ENCODE data around the gene SERPINA4. TPM values are rescaled to one million over a fixed set of nuclear protein-coding genes. Genes with fewer than 3 reads are reported as not detected.

The SERPINA4 gene
- total and polyA plus RNA-seq, 9 of the 15 experiments (the other 6 are each of a cell fraction or from before 2014, with no cell fraction given): not detected

DNA sequence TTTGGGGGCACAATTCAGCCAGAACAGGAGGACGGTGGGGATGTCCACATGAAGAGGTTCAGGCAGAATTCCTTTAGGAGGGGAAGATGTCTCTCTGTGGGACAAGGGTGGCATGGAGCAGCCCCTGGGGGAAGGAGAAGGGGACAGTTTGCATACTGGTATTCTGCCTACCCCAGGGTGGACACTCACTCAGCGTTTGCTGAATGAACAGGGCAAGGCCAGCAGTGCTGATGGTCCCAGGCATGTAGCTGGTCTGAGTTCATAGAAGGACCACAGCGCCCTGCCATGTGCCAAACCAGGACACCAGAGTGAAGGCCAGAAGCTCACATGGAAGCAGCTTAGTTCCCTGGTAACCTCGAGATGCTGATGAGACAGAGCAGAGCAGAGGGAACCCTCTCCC is 25.4 kb downstream of the SERPINA4 start:
- H3K27me3 ChIP-seq (ENCODE audit: control insufficient read depth in 2 of 2, insufficient read depth in 2 of 2, low read length in 2 of 2): no peaks in the 10 kb centered on the region
- FAIRE-seq: no peak
- H3K9ac ChIP-seq (ENCODE audit: insufficient read depth in 1 of 2, low read depth in 2 of 2, low read length in 2 of 2): no peak overlapping the region
- no peak for ATAC-seq
- TF ChIP-seq, protein P1, sequence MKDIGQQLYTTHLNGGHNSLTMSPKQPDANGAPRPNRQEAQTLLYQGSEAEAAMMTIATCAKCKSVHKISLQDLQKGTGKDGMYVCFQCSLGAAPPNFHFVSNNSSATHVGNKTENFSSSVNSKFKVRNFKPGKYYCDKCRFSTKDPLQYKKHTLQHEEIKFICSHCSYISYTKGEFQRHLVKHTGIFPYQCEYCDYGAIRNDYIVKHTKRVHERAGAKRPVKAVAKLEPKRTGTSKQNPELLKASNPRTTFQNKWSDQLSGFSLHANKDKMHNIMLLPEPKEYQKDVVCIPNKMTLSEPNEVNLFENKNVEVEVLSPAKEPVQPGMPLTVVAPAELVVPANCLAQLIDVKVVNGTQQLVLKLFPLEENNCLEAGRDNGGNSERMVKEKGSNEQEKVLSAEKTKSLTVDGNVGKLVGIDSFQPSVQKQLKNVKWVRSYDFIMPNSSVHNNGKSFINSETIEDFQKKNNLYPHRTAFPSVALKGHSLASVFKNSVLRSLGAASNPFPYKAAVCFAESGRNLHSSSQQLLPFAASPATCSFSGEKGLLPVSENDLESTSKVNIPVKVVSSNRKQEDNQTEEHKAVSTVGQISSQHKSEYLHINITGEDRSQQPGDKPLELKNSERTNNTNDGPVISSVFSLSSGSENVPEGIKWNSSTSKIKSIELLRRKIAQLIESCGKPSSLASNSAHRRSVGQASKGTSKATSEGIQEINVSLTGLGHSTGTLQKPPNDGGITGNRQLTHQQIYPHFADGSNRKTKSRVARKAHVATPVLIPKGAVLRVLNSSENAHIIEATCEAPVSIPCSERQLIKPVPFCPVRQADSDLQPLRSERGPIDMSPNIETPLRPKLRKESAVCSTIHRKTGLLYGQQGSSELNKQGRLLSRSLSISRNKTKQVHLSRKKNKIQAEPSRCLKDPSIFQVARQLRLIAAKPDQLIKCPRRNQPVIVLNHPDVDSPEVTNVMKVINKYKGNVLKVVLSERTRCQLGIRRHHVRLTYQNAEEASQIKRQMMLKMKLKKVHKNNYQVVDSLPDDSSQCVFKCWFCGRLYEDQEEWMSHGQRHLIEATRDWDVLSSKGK (CRISPR knock-in tag; IDR thresholded peaks at IDR 0.05): no peak
- TF ChIP-seq NR2C1 (IDR thresholded peaks at IDR 0.05) (no peak), NR2C1 (tag; IDR thresholded peaks at IDR 0.05) (no peak), BCL6 (CRISPR knock-in tag; IDR thresholded peaks at IDR 0.05) (no peak), TRIM28 (IDR thresholded peaks at IDR 0.05) (no peak), GABPA (tag; conservative IDR thresholded peaks at IDR 0.05; ENCODE audit: low read depth) (no peak)
- TF ChIP-seq, protein P2, sequence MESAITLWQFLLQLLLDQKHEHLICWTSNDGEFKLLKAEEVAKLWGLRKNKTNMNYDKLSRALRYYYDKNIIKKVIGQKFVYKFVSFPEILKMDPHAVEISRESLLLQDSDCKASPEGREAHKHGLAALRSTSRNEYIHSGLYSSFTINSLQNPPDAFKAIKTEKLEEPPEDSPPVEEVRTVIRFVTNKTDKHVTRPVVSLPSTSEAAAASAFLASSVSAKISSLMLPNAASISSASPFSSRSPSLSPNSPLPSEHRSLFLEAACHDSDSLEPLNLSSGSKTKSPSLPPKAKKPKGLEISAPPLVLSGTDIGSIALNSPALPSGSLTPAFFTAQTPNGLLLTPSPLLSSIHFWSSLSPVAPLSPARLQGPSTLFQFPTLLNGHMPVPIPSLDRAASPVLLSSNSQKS (CRISPR knock-in tag; IDR thresholded peaks at IDR 0.05): no peak
- TF ChIP-seq, protein P3, sequence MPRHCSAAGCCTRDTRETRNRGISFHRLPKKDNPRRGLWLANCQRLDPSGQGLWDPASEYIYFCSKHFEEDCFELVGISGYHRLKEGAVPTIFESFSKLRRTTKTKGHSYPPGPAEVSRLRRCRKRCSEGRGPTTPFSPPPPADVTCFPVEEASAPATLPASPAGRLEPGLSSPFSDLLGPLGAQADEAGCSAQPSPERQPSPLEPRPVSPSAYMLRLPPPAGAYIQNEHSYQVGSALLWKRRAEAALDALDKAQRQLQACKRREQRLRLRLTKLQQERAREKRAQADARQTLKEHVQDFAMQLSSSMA (CRISPR knock-in tag; IDR thresholded peaks at IDR 0.05): no peak
- DNase-seq (ENCODE audit: extremely low read depth in 1 of 4, low spot score in 3 of 4): no peak
- no peak overlapping the region for H2AFZ ChIP-seq (ENCODE audit: low read depth, low read length)
- no peaks in the 10 kb centered on the region for H3K36me3 ChIP-seq (ENCODE audit: control insufficient read depth, insufficient read depth, low read length)
- 0% methylated on average over 3 of the region's 4 CpGs for WGBS (ENCODE audit: insufficient coverage, low coverage, missing lambda C conversion rate)
- no peak overlapping the region for H3K27ac ChIP-seq (ENCODE audit: extremely low read depth, low read depth, low read length)
- ChIA-PET CTCF (ENCODE audit: low intra/inter-chr PET ratio) (no interaction called here), POLR2A (no interaction called here)
- H3K4me3 ChIP-seq: no peak overlapping the region
- H3K4me1 ChIP-seq (replicated peaks in 1 of 2; ENCODE audit: control insufficient read depth in 2 of 2, insufficient read depth in 2 of 2, low read length in 2 of 2): no peaks in the 10 kb centered on the region
- no TSS peak for BruUV-seq (replicated peaks)
- no peaks in the 10 kb centered on the region for H3K9me3 ChIP-seq (replicated peaks; ENCODE audit: control insufficient read depth, insufficient read depth, low read depth, low read length)
- intact Hi-C loops (cut with micrococcal nuclease): no loop called here
- H3K4me2 ChIP-seq (ENCODE audit: insufficient read depth, low read length): no peak overlapping the region
- in situ Hi-C loops (cut with MboI): no loop called here
- no peaks in the 10 kb centered on the region for H3K9me1 ChIP-seq (ENCODE audit: control insufficient read depth, insufficient read depth, low read length)
- H4K20me1 ChIP-seq (replicated peaks; ENCODE audit: control insufficient read depth, insufficient read depth, low read length): no peaks in the 10 kb centered on the region
- no peaks in the 10 kb centered on the region for H3K79me2 ChIP-seq (ENCODE audit: control insufficient read depth, insufficient read depth, low read length)
